SK-N-SH (cell line): ENCODE measurements around the gene DYNC2H1. TPM values are rescaled to one million over a fixed set of nuclear protein-coding genes. Genes with fewer than 3 reads are reported as not detected.

Experiments
- CTCF ChIA-PET: fragments of 300-600, 350-600 bp; formaldehyde crosslinking; extraction: SDS; loops from one replicate; lab custom pipeline; 2021; lab: Yijun Ruan, JAX
- POLR2A ChIA-PET: fragments of 350-600 bp; sonication (Branson Sonifier 250); formaldehyde crosslinking; extraction: SDS; loops from one replicate; lab custom pipeline; 2020; ENCODE audit warnings: antibody characterized with exemption, inconsistent platforms; lab: Yijun Ruan, JAX
- DNase-seq: peaks from one replicate; pipeline ENCODE4 v3.0.0; 2012
- H2AFZ ChIP-seq: fragments of 200-600 bp; sonication (generic); 2 replicates; pipeline ENCODE4 v1.8.1; 2016; ENCODE audit warnings: antibody characterized with exemption, mild to moderate bottlenecking, low read depth
- H3F3A ChIP-seq: fragments of 200-600 bp; sonication (generic); replicated peaks from 2 replicates; pipeline ENCODE3; 2016; ENCODE audit warnings: antibody characterized with exemption, mild to moderate bottlenecking; ENCODE audit not compliant: insufficient read depth
- H3K27ac ChIP-seq, 2 experiments: fragments of 200-500 bp in 1 of 2; fragments of 200-600 bp in 1 of 2; sonication (Bioruptor generic) in 1 of 2; sonication (generic), shearing (Covaris generic) in 1 of 2; 2 replicates each; pipeline versions ENCODE4 v1.5.1 to v1.6.1; 2014 to 2016; ENCODE audit warnings: low read depth in 2 of 2, inconsistent platforms in 1 of 2, low read length in 1 of 2, mild to moderate bottlenecking in 1 of 2, mixed read lengths in 1 of 2
- H3K27me3 ChIP-seq: fragments of 200-600 bp; sonication (generic), shearing (Covaris generic); 2 replicates; pipeline ENCODE4 v1.6.1; 2016; ENCODE audit warnings: mixed run types; ENCODE audit not compliant: insufficient read depth
- H3K36me3 ChIP-seq, 2 experiments: fragments of 200-500 bp in 1 of 2; fragments of 200-600 bp in 1 of 2; sonication (Bioruptor generic) in 1 of 2; sonication (generic) in 1 of 2; replicated peaks in 1 of 2; 2 replicates each; pipeline versions ENCODE3 to v1.5.1; 2014 to 2016; ENCODE audit warnings: low read length in 1 of 2, mild to moderate bottlenecking in 1 of 2; ENCODE audit not compliant: insufficient read depth in 2 of 2, control insufficient read depth in 1 of 2
- H3K4me1 ChIP-seq, 2 experiments: fragments of 200-500 bp in 1 of 2; fragments of 200-600 bp in 1 of 2; sonication (Bioruptor generic) in 1 of 2; sonication (generic), shearing (Covaris generic) in 1 of 2; 2 replicates each; pipeline versions ENCODE4 v1.5.1 to v1.6.1; 2014 to 2016; ENCODE audit warnings: low read depth in 1 of 2, low read length in 1 of 2, mixed run types in 1 of 2; ENCODE audit not compliant: insufficient read depth in 2 of 2, control insufficient read depth in 1 of 2
- H3K4me2 ChIP-seq: fragments of 200-600 bp; sonication (generic), shearing (Covaris generic); 2 replicates; pipeline ENCODE4 v1.6.1; 2017; ENCODE audit warnings: mixed run types
- H3K4me3 ChIP-seq, 2 experiments: fragments of 200-500 bp in 1 of 2; fragments of 200-600 bp in 1 of 2; sonication (Bioruptor generic) in 1 of 2; sonication (generic), shearing (Covaris generic) in 1 of 2; 2 replicates each; pipeline versions ENCODE4 v1.5.1 to v1.8.1; 2014 to 2016; ENCODE audit warnings: low read depth in 2 of 2, inconsistent platforms in 1 of 2, low read length in 1 of 2, mild to moderate bottlenecking in 1 of 2, mixed read lengths in 1 of 2, moderate library complexity in 1 of 2
- H3K79me2 ChIP-seq: fragments of 200-600 bp; sonication (generic); 2 replicates; pipeline ENCODE4 v1.8.1; 2017; ENCODE audit warnings: mild to moderate bottlenecking; ENCODE audit not compliant: insufficient read depth
- H3K9ac ChIP-seq: fragments of 200-600 bp; sonication (generic); 2 replicates; pipeline ENCODE4 v1.6.1; 2017; ENCODE audit warnings: mixed run types
- H3K9me2 ChIP-seq: fragments of 200-600 bp; sonication (generic); 2 replicates; pipeline ENCODE4 v1.6.1; 2017; ENCODE audit warnings: mixed run types
- H3K9me3 ChIP-seq: fragments of 200-600 bp; sonication (generic); 2 replicates; pipeline ENCODE4 v1.6.1; 2017; ENCODE audit warnings: mixed run types, mild to moderate bottlenecking, moderate library complexity
- H4K20me1 ChIP-seq: fragments of 200-600 bp; sonication (generic); 2 replicates; pipeline ENCODE4 v1.6.1; 2017; ENCODE audit warnings: mild to moderate bottlenecking, mixed run types; ENCODE audit not compliant: insufficient read depth
- CHD2 ChIP-seq: fragments of 150-350 bp; IDR thresholded peaks from 2 replicates; pipeline ENCODE4 v1.6.1; 2018; ENCODE audit warnings: low read length; ENCODE audit not compliant: partially characterized antibody
- CTCF ChIP-seq: fragments of 200-600 bp; sonication (generic); IDR thresholded peaks from 2 replicates; pipeline ENCODE4 v1.6.1; 2017; ENCODE audit warnings: antibody characterized with exemption, mild to moderate bottlenecking, moderate library complexity
- ELF1 ChIP-seq: IDR thresholded peaks from 2 replicates; pipeline ENCODE4 v1.4.0; 2012
- EP300 ChIP-seq, 2 experiments: IDR thresholded peaks; 2 replicates each; pipeline versions ENCODE4 v1.4.0 to v1.6.1; 2012; ENCODE audit warnings: borderline replicate concordance in 1 of 2, low read depth in 1 of 2, low read length in 1 of 2
- FOXJ3 ChIP-seq: sonication (generic); formaldehyde crosslinking; IDR thresholded peaks from 2 replicates; pipeline ENCODE4 v1.5.1; 2020; ENCODE audit warnings: mild to moderate bottlenecking, missing genetic modification reagents
- GABPA ChIP-seq: IDR thresholded peaks from 2 replicates; pipeline ENCODE4 v1.4.0; 2012; ENCODE audit warnings: low read depth, mild to moderate bottlenecking
- IRF3 ChIP-seq: fragments of 150-350 bp; IDR thresholded peaks from 2 replicates; pipeline ENCODE4 v1.6.1; 2016; ENCODE audit warnings: mild to moderate bottlenecking, low read depth, low read length
- JUND ChIP-seq: IDR thresholded peaks from 2 replicates; pipeline ENCODE4 v1.4.0; 2012
- MAX ChIP-seq: IDR thresholded peaks from 2 replicates; pipeline ENCODE4 v1.4.0; 2012; ENCODE audit warnings: low read depth
- MEF2A ChIP-seq: IDR thresholded peaks from 2 replicates; pipeline ENCODE4 v1.4.0; 2012; ENCODE audit warnings: low read depth, borderline replicate concordance
- NRF1 ChIP-seq: IDR thresholded peaks from 2 replicates; pipeline ENCODE4 v1.6.1; 2012; ENCODE audit warnings: low read depth, mild to moderate bottlenecking, low read length
- PBX3 ChIP-seq: IDR thresholded peaks from 2 replicates; pipeline ENCODE4; 2012
- POLR2AphosphoS5 ChIP-seq: IDR thresholded peaks from 2 replicates; pipeline ENCODE4 v1.6.1; 2012; ENCODE audit warnings: low read depth, low read length
- RFX5 ChIP-seq: IDR thresholded peaks from 2 replicates; pipeline ENCODE4 v1.6.1; 2012; ENCODE audit warnings: mild to moderate bottlenecking, improper control_type of control experiment, low read length
- RXRA ChIP-seq: IDR thresholded peaks from 2 replicates; pipeline ENCODE4 v1.4.0; 2012; ENCODE audit warnings: low read depth, mild to moderate bottlenecking, borderline replicate concordance
- SMC3 ChIP-seq: IDR thresholded peaks from 2 replicates; pipeline ENCODE4 v1.6.1; 2012; ENCODE audit warnings: low read depth, low read length, improper control_type of control experiment
- USF1 ChIP-seq: IDR thresholded peaks from 2 replicates; pipeline ENCODE4 v1.4.0; 2012; ENCODE audit warnings: low read depth, borderline replicate concordance
- USF2 ChIP-seq: fragments of 150-350 bp; IDR thresholded peaks from 2 replicates; pipeline ENCODE4 v1.6.1; 2017; ENCODE audit warnings: antibody characterized with exemption, low read length, low read depth, borderline replicate concordance
- YY1 ChIP-seq: IDR thresholded peaks from 2 replicates; pipeline ENCODE4 v1.4.0; 2012; ENCODE audit warnings: low read depth, mild to moderate bottlenecking
- ZBTB33 ChIP-seq: IDR thresholded peaks from 2 replicates; pipeline ENCODE4 v1.4.0; 2012; ENCODE audit warnings: low read depth, borderline replicate concordance
- WGBS: methylation state at CpG from one replicate; pipeline ENCODE4 v1.1.6; 2017; ENCODE audit warnings: low lambda C conversion rate; 5-methylcytosine and 5-hydroxymethylcytosine counted together
- polyA plus RNA-seq, 3 experiments: library from polyadenylated mRNA; depleted of rRNA; stranded (reverse); fragments of >200 nt; gene quantifications; 2 replicates each; pipeline ENCODE4 v1.2.3, GENCODE V29; 2012

Gene DYNC2H1
- polyA plus RNA-seq, 1 of the 3 experiments (the other 2 are of a cell fraction): 15.3 TPM

- no peaks in the 10 kb centered on the region for H3K9me2 ChIP-seq
- H3F3A ChIP-seq: no peaks in the 10 kb centered on the region
- no peak overlapping the region for H3K4me2 ChIP-seq
- DNase-seq: no peak
- ChIA-PET CTCF (interaction anchor here (1.1 kb wide), 1 partner anchor 14 kb away, joined by 3 read pairs; no protein-coding TSS in a partner anchor), POLR2A (no interaction called here)
- H3K27me3 ChIP-seq: no peaks in the 10 kb centered on the region
- H4K20me1 ChIP-seq: no peaks in the 10 kb centered on the region
- no peak overlapping the region for H3K27ac ChIP-seq
- 77% methylated on average over 4 of the region's 4 CpGs for WGBS
- H3K4me1 ChIP-seq: no peaks in the 10 kb centered on the region
- no peak for TF ChIP-seq RFX5
- no peak for TF ChIP-seq CHD2
- TF ChIP-seq USF2: no peak
- TF ChIP-seq GABPA: no peak
- no peak for TF ChIP-seq USF1
- TF ChIP-seq PBX3: no peak
- no peak for TF ChIP-seq ELF1
- no peak for TF ChIP-seq MAX
- no peak for TF ChIP-seq IRF3
- TF ChIP-seq JUND: no peak
- no peak for TF ChIP-seq SMC3
- no peak for TF ChIP-seq ZBTB33
- TF ChIP-seq EP300 (IDR thresholded peaks at IDR 0.05; ENCODE audit: borderline replicate concordance in 1 of 2, low read depth in 1 of 2, low read length in 1 of 2): no peak
- no peak for TF ChIP-seq FOXJ3
- TF ChIP-seq NRF1: no peak
- TF ChIP-seq CTCF: no peak
- no peak for TF ChIP-seq RXRA
- no peak for TF ChIP-seq MEF2A
- no peak for TF ChIP-seq POLR2AphosphoS5
- no peak for TF ChIP-seq YY1
- H3K9me3 ChIP-seq: no peaks in the 10 kb centered on the region
- H3K36me3 ChIP-seq: no peaks in the 10 kb centered on the region
- H3K9ac ChIP-seq: no peak overlapping the region
- no peaks in the 10 kb centered on the region for H3K79me2 ChIP-seq
- no peak overlapping the region for H3K4me3 ChIP-seq
- H2AFZ ChIP-seq: no peak overlapping the region
Measured at GRCh38 chr11:103344886-103345285, 235.7 kb downstream of the DYNC2H1 start.
